Suprapubic skin (tissue), 4 donors: ENCODE data around the gene AXDND1.

Experiments used
- CTCF ChIP-seq, 2 donors: fragments of 200-600 bp in 1 of 2; fragments of 450-650 bp in 1 of 2; sonication (generic) in 1 of 2; IDR thresholded peaks; one replicate each; pipeline ENCODE4 v1.5.1; 2016 to 2019; ENCODE audit warnings: antibody characterized with exemption in 2 of 2, mild to moderate bottlenecking in 1 of 2, moderate library complexity in 1 of 2
- EP300 ChIP-seq: sonication (generic); formaldehyde crosslinking; IDR thresholded peaks from one replicate; pipeline ENCODE4 v1.6.1; 2017; ENCODE audit warnings: antibody characterized with exemption
- POLR2A ChIP-seq, 2 donors: fragments of 450-650 bp; IDR thresholded peaks; one replicate each; pipeline ENCODE4 v1.6.1; 2017; ENCODE audit warnings: antibody characterized with exemption in 2 of 2, mild to moderate bottlenecking in 2 of 2, moderate library complexity in 2 of 2
- POLR2AphosphoS5 ChIP-seq, 3 donors: sonication (generic); formaldehyde crosslinking; IDR thresholded peaks; one replicate each; pipeline ENCODE4 v1.6.1; 2017; ENCODE audit warnings: antibody characterized with exemption in 3 of 3

DNA sequence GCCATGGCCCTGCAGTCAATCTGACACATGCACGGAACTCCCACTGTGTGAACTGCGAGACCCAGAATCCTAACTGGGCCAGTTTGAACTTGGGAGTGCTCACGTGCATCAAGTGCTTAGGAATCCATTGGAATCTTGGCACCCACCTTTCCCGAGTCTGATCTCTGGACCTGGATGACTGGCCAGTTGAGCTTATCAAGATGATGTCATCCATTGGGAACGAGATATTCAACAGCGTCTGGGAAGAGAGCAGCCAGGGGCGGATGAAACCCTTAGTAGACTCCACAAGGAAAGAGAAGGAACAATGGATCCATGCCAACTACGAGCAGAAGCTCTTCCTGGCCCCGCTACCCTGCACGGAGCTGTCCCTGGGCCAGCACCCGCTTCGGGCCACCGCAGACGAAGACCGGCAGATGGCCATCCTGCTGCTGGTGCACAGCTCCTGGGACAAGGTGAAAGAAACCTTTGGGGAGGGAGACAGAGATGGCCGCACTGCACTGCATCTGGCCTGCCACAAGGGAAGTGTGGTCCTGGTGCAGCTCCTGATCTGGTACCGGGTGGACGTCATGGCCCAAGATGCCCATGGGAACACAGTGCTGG is 222.8 kb downstream of the AXDND1 start:
- no peak for TF ChIP-seq POLR2A (IDR thresholded peaks at IDR 0.05)
- no peak for TF ChIP-seq CTCF (IDR thresholded peaks at IDR 0.05)
- no peak for TF ChIP-seq EP300
- TF ChIP-seq POLR2AphosphoS5 (IDR thresholded peaks at IDR 0.05), result no peak
